A549 (cell line): ENCODE results near the gene CEBPZOS. TPM values are rescaled to one million over a fixed set of nuclear protein-coding genes. Genes with fewer than 3 reads are reported as not detected.

Source experiments
- ATAC-seq, 2 experiments: fragments of 200-7000 bp in 1 of 2; fragments of >200 bp in 1 of 2; cut with Nextera tagmentation in 1 of 2; cut with Tn5 transposase in 1 of 2; 3 replicates each; pipeline versions ENCODE4 v1.8.0 to v1.9.1; 2018 to 2020; ENCODE audit warnings: mild to moderate bottlenecking in 1 of 2, moderate library complexity in 1 of 2
- CTCF ChIA-PET: fragments of 300-600 bp; sonication (Branson Sonifier 250); formaldehyde crosslinking; extraction: SDS; loops from one replicate; lab custom pipeline; 2021; ENCODE audit warnings: antibody characterized with exemption, inconsistent platforms; lab: Yijun Ruan, JAX
- POLR2A ChIA-PET: fragments of 350-600 bp; formaldehyde crosslinking; extraction: SDS; loops from one replicate; lab custom pipeline; 2021; ENCODE audit warnings: antibody characterized with exemption, inconsistent platforms; lab: Yijun Ruan, JAX
- DNase-seq, 2 experiments: peaks; one replicate each; pipeline versions ENCODE4 v3.0.0 to v3.0.0-alpha.2; 2011 to 2016; ENCODE audit warnings: low read depth in 1 of 2, low spot score in 1 of 2
- FAIRE-seq: peaks from 2 replicates; lab custom pipeline; 2011; peaks lifted over from hg19 to GRCh38; lab: Jason Lieb, UNC
- H3K27ac ChIP-seq, 2 experiments: fragments of >200 bp; sonication (Bioruptor Twin); formaldehyde crosslinking; 3 replicates each; pipeline ENCODE4 v1.5.1; 2016 to 2017
- H3K4me1 ChIP-seq: fragments of >200 bp; sonication (Bioruptor Twin); formaldehyde crosslinking; 3 replicates; pipeline ENCODE4 v1.6.1; 2016
- H3K4me2 ChIP-seq: fragments of >200 bp; sonication (Bioruptor Twin); formaldehyde crosslinking; 3 replicates; pipeline ENCODE4 v1.6.1; 2016
- H3K4me3 ChIP-seq: fragments of >200 bp; sonication (Bioruptor Twin); formaldehyde crosslinking; 3 replicates; pipeline ENCODE4 v1.5.1; 2016
- H3K9me3 ChIP-seq: fragments of >200 bp; sonication (Bioruptor Twin); formaldehyde crosslinking; 3 replicates; pipeline ENCODE4 v1.6.1; 2016
- CEBPB ChIP-seq, 2 experiments: fragments of >200 bp in 1 of 2; sonication (Bioruptor Twin) in 1 of 2; formaldehyde crosslinking in 1 of 2; IDR thresholded peaks; 2 replicates each; pipeline ENCODE4 v1.6.1; 2012 to 2016
- CHD2 ChIP-seq: fragments of 150-350 bp; IDR thresholded peaks from 2 replicates; pipeline ENCODE4 v1.6.1; 2014; ENCODE audit warnings: low read length; ENCODE audit not compliant: partially characterized antibody
- CTCF ChIP-seq: fragments of >200 bp; sonication (Bioruptor Twin); formaldehyde crosslinking; IDR thresholded peaks from 3 replicates; pipeline ENCODE4 v1.5.1; 2016
- ELK1 ChIP-seq: fragments of 150-350 bp; IDR thresholded peaks from 2 replicates; pipeline ENCODE4 v1.6.1; 2014; ENCODE audit warnings: low read depth, mild to moderate bottlenecking, low read length
- EP300 ChIP-seq, 2 experiments: fragments of >200 bp; sonication (Bioruptor Twin); formaldehyde crosslinking; IDR thresholded peaks; 2 replicates in 1 of 2; 3 replicates in 1 of 2; pipeline ENCODE4 v1.6.1; 2016 to 2017
- FOXS1 ChIP-seq: fragments of 250-450 bp; sonication (Bioruptor Pico); IDR thresholded peaks from 2 replicates; pipeline ENCODE4 v1.5.0; 2020; ENCODE audit warnings: mild to moderate bottlenecking, moderate library complexity
- GATA3 ChIP-seq: IDR thresholded peaks from 2 replicates; pipeline ENCODE4 v1.6.1; 2012; ENCODE audit warnings: borderline replicate concordance
- HDAC2 ChIP-seq: fragments of 200-600 bp; sonication (generic); IDR thresholded peaks from 2 replicates; pipeline ENCODE4 v1.6.1; 2016
- HEYL ChIP-seq: fragments of 250-450 bp; sonication (Bioruptor Pico); IDR thresholded peaks from 2 replicates; pipeline ENCODE4 v1.8.0; 2021; ENCODE audit warnings: mild to moderate bottlenecking, moderate library complexity
- HOXA7 ChIP-seq: fragments of 250-450 bp; sonication (Bioruptor Pico); IDR thresholded peaks from 2 replicates; pipeline ENCODE4 v1.5.0; 2020; ENCODE audit warnings: mild to moderate bottlenecking, moderate library complexity
- HOXB13 ChIP-seq: fragments of 250-450 bp; sonication (Bioruptor Pico); IDR thresholded peaks from 2 replicates; pipeline ENCODE4 v1.5.0; 2020; ENCODE audit warnings: low read depth, mild to moderate bottlenecking, moderate library complexity
- JUN ChIP-seq, 2 experiments: fragments of >200 bp; sonication (Bioruptor Twin); formaldehyde crosslinking; IDR thresholded peaks; 2 replicates in 1 of 2; 3 replicates in 1 of 2; pipeline ENCODE4 v1.6.1; 2016 to 2017
- JUNB ChIP-seq: fragments of >200 bp; sonication (Bioruptor Twin); formaldehyde crosslinking; IDR thresholded peaks from 2 replicates; pipeline ENCODE4 v1.6.1; 2016
- NPAS2 ChIP-seq: fragments of 250-450 bp; sonication (Bioruptor Pico); IDR thresholded peaks from 2 replicates; pipeline ENCODE4 v1.8.0; 2022; ENCODE audit warnings: mild to moderate bottlenecking, moderate library complexity, borderline replicate concordance
- PBX3 ChIP-seq: IDR thresholded peaks from 2 replicates; pipeline ENCODE4 v1.6.1; 2012
- POLR2A ChIP-seq: IDR thresholded peaks from 2 replicates; pipeline ENCODE4 v1.6.1; 2012; ENCODE audit warnings: mild to moderate bottlenecking, low read length
- POLR2AphosphoS2 ChIP-seq: conservative IDR thresholded peaks from 2 replicates; pipeline ENCODE4 v1.6.1; 2012; ENCODE audit warnings: low read length, improper control_type of control experiment, inconsistent platforms
- RAD21 ChIP-seq, 2 experiments: fragments of >200 bp in 1 of 2; sonication (Bioruptor Twin) in 1 of 2; formaldehyde crosslinking in 1 of 2; IDR thresholded peaks in 1 of 2; conservative IDR thresholded peaks in 1 of 2; 2 replicates in 1 of 2; 3 replicates in 1 of 2; pipeline ENCODE4 v1.6.1; 2012 to 2018; ENCODE audit warnings: inconsistent platforms in 1 of 2
- RFX5 ChIP-seq: fragments of 450-650 bp; IDR thresholded peaks from 2 replicates; pipeline ENCODE4 v1.7.1; 2014; ENCODE audit warnings: antibody characterized with exemption, mild to moderate bottlenecking, moderate library complexity
- SMC3 ChIP-seq: fragments of >200 bp; sonication (Bioruptor Twin); formaldehyde crosslinking; IDR thresholded peaks from 3 replicates; pipeline ENCODE4 v1.6.1; 2018; ENCODE audit warnings: inconsistent platforms
- TP53 ChIP-seq: fragments of 250-450 bp; sonication (Bioruptor Pico); IDR thresholded peaks from 2 replicates; pipeline ENCODE4 v1.5.0; 2021; ENCODE audit warnings: mild to moderate bottlenecking, moderate library complexity
- WGBS: methylation state at CpG from one replicate; pipeline ENCODE4 v1.1.6; 2017; ENCODE audit errors: missing lambda C conversion rate; 5-methylcytosine and 5-hydroxymethylcytosine counted together
- polyA plus RNA-seq, 4 experiments: library from polyadenylated mRNA; depleted of rRNA in 3 of 4; stranded (reverse); fragments of >200 nt; fragmentation: RNase III in 1 of 4; extraction: RNeasy Plus Mini Kit Qiagen cat#74134 plus additional on column Dnase treatment in 1 of 4; gene quantifications; 2 replicates in 3 of 4; 3 replicates in 1 of 4; pipeline ENCODE4 v1.2.3, GENCODE V29; 2011 to 2017
- TF ChIP-seq, protein P1 (sequence below): fragments of 250-450 bp; sonication (Bioruptor Pico); IDR thresholded peaks from 2 replicates; pipeline ENCODE4 v1.5.0; 2020; ENCODE audit warnings: low read depth, mild to moderate bottlenecking, moderate library complexity

CEBPZOS gene
- polyA plus RNA-seq, 2 of the 4 experiments (the other 2 are of a cell fraction), result 55.9 to 87.4 TPM

GRCh38 chr2:37164757-37165156 lies 31.5 kb upstream of the CEBPZOS start:
- ChIA-PET POLR2A (no interaction called here), CTCF (interaction anchor here (0.7 to 1.2 kb wide), 2 partner anchors 55 to 202 kb away, joined by 3 to 4 read pairs; no protein-coding TSS in a partner anchor)
- Histone ChIP-seq H3K9me3 (peaks cover 36% of the 10 kb centered on the region), H3K27ac (no peak overlapping the region), H3K4me1 (peaks cover 10% of the 10 kb centered on the region; the same call in 1 of the 3 replicates), H3K4me2 (no peak overlapping the region), H3K4me3 (no peak overlapping the region)
- DNase-seq, result no peak
- FAIRE-seq, result no peak
- WGBS, result 4% methylated on average over 1 of the region's 1 CpG
- no peak for ATAC-seq
- TF ChIP-seq GATA3 (no peak), HOXB13 (CRISPR knock-in tag) (no peak), POLR2AphosphoS2 (no peak), PBX3 (no peak), RFX5 (no peak), ELK1 (no peak), EP300 (IDR thresholded peaks at IDR 0.05) (no peak), TP53 (CRISPR knock-in tag) (no peak)

DNA sequence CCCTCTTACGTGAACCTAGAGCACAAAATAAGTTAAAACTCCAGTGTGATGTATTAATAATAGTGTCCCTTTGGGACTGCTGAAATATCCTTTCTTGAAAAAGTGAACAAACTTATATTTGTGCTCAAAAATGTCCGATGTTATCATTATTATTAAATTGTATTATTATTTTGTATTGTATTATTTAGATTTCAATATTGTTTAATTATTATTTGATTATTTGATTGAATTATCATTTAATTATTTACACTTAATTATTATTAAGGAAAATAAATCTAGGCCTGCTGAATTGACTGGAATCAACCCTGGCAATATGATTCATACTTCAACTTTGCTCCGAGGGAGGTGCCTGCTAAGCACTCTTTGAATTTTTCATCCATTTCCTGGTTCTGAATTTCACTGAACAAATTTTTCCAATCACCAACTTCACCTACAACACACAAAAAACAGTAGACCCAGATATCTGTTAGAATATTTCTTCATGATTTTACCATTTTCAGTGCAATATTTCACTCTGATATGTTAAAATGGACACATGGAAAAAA lies 28.6 kb upstream of the CEBPZOS start:
- CTCF ChIA-PET, result interaction anchor here (0.6 to 4.4 kb wide), 21 partner anchors 9 to 1089 kb away, joined by 3 to 25 read pairs (median 4); partner anchors contain the start of genes EIF2AK2 and SULT6B1
- Histone ChIP-seq H3K4me2 (peak overlapping the region; percentile 41), H3K4me3 (no peak overlapping the region), H3K27ac (peak overlapping the region; percentile 44 to 75), H3K4me1 (peaks cover 10% of the 10 kb centered on the region; the same call in 1 of the 3 replicates)
- DNase-seq, result peak; percentile 42 to 54
- no peak for TF ChIP-seq NPAS2 (CRISPR knock-in tag)
- no peak for TF ChIP-seq HDAC2
- no peak for TF ChIP-seq TP53 (CRISPR knock-in tag)
- no peak for TF ChIP-seq POLR2A
- TF ChIP-seq JUNB, result no peak
- no peak for TF ChIP-seq RFX5
- no peak for TF ChIP-seq CEBPB (IDR thresholded peaks at IDR 0.05)
- TF ChIP-seq HOXA7 (CRISPR knock-in tag), result no peak
- no peak for TF ChIP-seq CHD2
- TF ChIP-seq, protein P1, sequence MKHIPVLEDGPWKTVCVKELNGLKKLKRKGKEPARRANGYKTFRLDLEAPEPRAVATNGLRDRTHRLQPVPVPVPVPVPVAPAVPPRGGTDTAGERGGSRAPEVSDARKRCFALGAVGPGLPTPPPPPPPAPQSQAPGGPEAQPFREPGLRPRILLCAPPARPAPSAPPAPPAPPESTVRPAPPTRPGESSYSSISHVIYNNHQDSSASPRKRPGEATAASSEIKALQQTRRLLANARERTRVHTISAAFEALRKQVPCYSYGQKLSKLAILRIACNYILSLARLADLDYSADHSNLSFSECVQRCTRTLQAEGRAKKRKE (CRISPR knock-in tag), result no peak
- TF ChIP-seq POLR2AphosphoS2, result no peak
- TF ChIP-seq, all 56 proteins: peak for 0
- FAIRE-seq, result no peak
- H3K9me3 ChIP-seq, result peaks cover 36% of the 10 kb centered on the region
- ATAC-seq, result peak in 1 of 2 experiments; percentile 59; a peak in 3 of 6 replicates
- POLR2A ChIA-PET, result interaction anchor here (0.8 kb wide), 1 partner anchor 9 kb away, joined by 3 read pairs; no protein-coding TSS in a partner anchor
- WGBS, result 74% methylated on average over 3 of the region's 3 CpGs

DNA sequence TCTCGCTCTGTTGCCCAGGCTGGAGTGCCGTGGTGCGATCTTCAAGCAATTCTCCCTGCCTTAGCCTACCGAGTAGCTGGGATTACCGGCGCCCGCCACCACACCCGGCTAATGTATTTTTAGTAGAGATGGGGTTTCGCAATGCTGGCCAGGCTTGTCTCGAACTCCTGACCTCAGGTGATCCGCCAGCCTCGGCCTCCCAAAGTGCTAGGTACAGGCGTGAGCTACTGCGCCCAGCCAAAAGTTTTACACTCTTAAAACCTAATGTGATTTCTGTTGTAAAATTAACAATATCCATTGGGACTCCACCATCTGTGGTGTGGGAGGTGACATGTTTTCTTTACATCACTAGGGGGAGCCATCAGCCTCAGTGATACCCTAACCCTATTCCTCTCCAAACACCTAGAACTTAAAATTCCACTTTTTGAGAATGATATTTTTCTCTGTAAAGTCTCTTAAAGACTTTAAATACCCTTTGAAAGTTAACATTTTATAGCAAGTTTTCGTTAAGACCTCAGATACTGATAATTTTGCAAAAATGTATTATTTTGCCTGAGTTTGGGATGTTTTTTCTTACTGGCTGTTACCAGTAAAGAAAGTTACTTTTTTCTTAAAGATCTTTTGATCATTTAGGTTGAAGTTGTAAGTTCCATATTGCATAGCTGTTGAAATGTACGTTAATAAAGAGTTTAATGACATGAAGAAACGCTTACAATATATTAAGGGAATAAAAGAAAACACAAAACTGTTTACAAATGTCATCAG lies 27.9 kb upstream of the CEBPZOS start:
- peak; percentile 59 for FAIRE-seq
- peaks cover 10% of the 10 kb centered on the region; the same call in 1 of the 3 replicates for H3K4me1 ChIP-seq
- no peak overlapping the region for H3K4me3 ChIP-seq
- peak overlapping the region; percentile 44 to 75 for H3K27ac ChIP-seq
- POLR2A ChIA-PET, result no interaction called here
- peaks cover 31% of the 10 kb centered on the region for H3K9me3 ChIP-seq
- peak overlapping the region; percentile 41 for H3K4me2 ChIP-seq
- CTCF ChIA-PET, result interaction anchor here (0.6 to 4.4 kb wide), 32 partner anchors 8 to 717 kb away, joined by 3 to 25 read pairs (median 4); partner anchors contain the start of genes EIF2AK2 and SULT6B1
- peak; percentile 60 to 78 for DNase-seq
- 45% methylated on average over 17 of the region's 17 CpGs for WGBS
- ATAC-seq, result peak; percentile 89 to 97
- TF ChIP-seq POLR2A, result no peak
- no peak for TF ChIP-seq HEYL (CRISPR knock-in tag)
- TF ChIP-seq HOXB13 (CRISPR knock-in tag), result no peak
- TF ChIP-seq RAD21 (conservative IDR thresholded peaks at IDR 0.05 in 1 of 2, IDR thresholded peaks at IDR 0.05 in 1 of 2), result peak; percentile 72 to 83
- peak in 1 of 2 experiments; percentile 30; a peak in 1 of 5 replicates for TF ChIP-seq JUN (IDR thresholded peaks at IDR 0.05)
- no peak for TF ChIP-seq JUNB
- no peak for TF ChIP-seq EP300 (IDR thresholded peaks at IDR 0.05)
- no peak for TF ChIP-seq FOXS1 (CRISPR knock-in tag)
- TF ChIP-seq CEBPB (IDR thresholded peaks at IDR 0.05), result peak; percentile 88 to 92
- TF ChIP-seq SMC3, result peak; percentile 58
- peak; percentile 81 for TF ChIP-seq CTCF
